IMR-90 (cell line): Measurements from ENCODE around the gene MCF2L. TPM values are rescaled to one million over a fixed set of nuclear protein-coding genes. Genes with fewer than 3 reads are reported as not detected.

Experiments used
- ATAC-seq: fragments of 200-7000 bp; cut with Tn5 transposase; 2 replicates; pipeline ENCODE4 v1.9.1; 2020; ENCODE audit warnings: low read depth, mild to moderate bottlenecking, moderate library complexity
- BruUV-seq: library from RNA; stranded (reverse); fragments of 400-500 nt; replicated peaks from 2 replicates; lab custom pipeline; 2021; lab: Mats Ljungman, UMichigan
- CTCF ChIA-PET: fragments of 300-600 bp; formaldehyde crosslinking; extraction: SDS; loops from one replicate; lab custom pipeline; 2021; ENCODE audit warnings: antibody characterized with exemption; lab: Yijun Ruan, JAX
- POLR2A ChIA-PET: fragments of 300-600 bp; sonication (Branson Sonifier 250); formaldehyde crosslinking; loops from one replicate; lab custom pipeline; 2022; ENCODE audit warnings: antibody characterized with exemption; ENCODE audit not compliant: unreplicated experiment; lab: Charles Lee
- DNase-seq: peaks from one replicate; pipeline ENCODE4 v3.0.0; 2013
- H2AFZ ChIP-seq: replicated peaks from 2 replicates; pipeline ENCODE3; 2013; ENCODE audit warnings: low read length, mild to moderate bottlenecking; ENCODE audit not compliant: poor library complexity
- H2AK5ac ChIP-seq: 2 replicates; pipeline ENCODE4 v1.6.1; 2013; ENCODE audit warnings: low read depth, low read length, inconsistent platforms
- H2AK9ac ChIP-seq: replicated peaks from 2 replicates; pipeline ENCODE3; 2013; ENCODE audit warnings: mild to moderate bottlenecking, low read depth, low read length, moderate library complexity; ENCODE audit not compliant: poor library complexity
- H2BK120ac ChIP-seq: 2 replicates; pipeline ENCODE4 v1.6.1; 2013; ENCODE audit warnings: low read depth, low read length, inconsistent platforms
- H2BK15ac ChIP-seq: 3 replicates; pipeline ENCODE4 v1.6.1; 2013; ENCODE audit warnings: low read depth, low read length, inconsistent platforms
- H2BK20ac ChIP-seq: 2 replicates; pipeline ENCODE4 v1.6.1; 2013; ENCODE audit warnings: low read depth, mild to moderate bottlenecking, inconsistent platforms, low read length, moderate library complexity
- H2BK5ac ChIP-seq: 2 replicates; pipeline ENCODE4 v1.6.1; 2013; ENCODE audit warnings: mild to moderate bottlenecking, low read depth, low read length, inconsistent platforms; ENCODE audit not compliant: poor library complexity, severe bottlenecking
- H3K14ac ChIP-seq: replicated peaks from 2 replicates; pipeline ENCODE4 v1.6.1; 2013; ENCODE audit warnings: low read depth, low read length, inconsistent platforms
- H3K18ac ChIP-seq: 2 replicates; pipeline ENCODE4 v1.6.1; 2013; ENCODE audit warnings: low read depth, low read length, control low read depth
- H3K23ac ChIP-seq: 2 replicates; pipeline ENCODE4 v1.6.1; 2013; ENCODE audit warnings: low read depth, low read length, inconsistent platforms
- H3K27ac ChIP-seq: 2 replicates; pipeline ENCODE4 v1.5.1; 2013; ENCODE audit warnings: mild to moderate bottlenecking, control low read depth, low read length; ENCODE audit not compliant: insufficient read depth
- H3K27me3 ChIP-seq: 2 replicates; pipeline ENCODE4 v1.6.1; 2013; ENCODE audit warnings: low read length; ENCODE audit not compliant: control insufficient read depth, insufficient read depth
- H3K36me3 ChIP-seq: 2 replicates; pipeline ENCODE4 v1.6.1; 2013; ENCODE audit warnings: low read length, mixed read lengths; ENCODE audit not compliant: control insufficient read depth, insufficient read depth
- H3K4ac ChIP-seq: 2 replicates; pipeline ENCODE4 v1.6.1; 2013; ENCODE audit warnings: low read depth, low read length, inconsistent platforms
- H3K4me1 ChIP-seq: 2 replicates; pipeline ENCODE4 v1.6.1; 2013; ENCODE audit warnings: low read length, mixed read lengths; ENCODE audit not compliant: control insufficient read depth, insufficient read depth
- H3K4me2 ChIP-seq: 2 replicates; pipeline ENCODE4 v1.6.1; 2013; ENCODE audit warnings: low read depth, mild to moderate bottlenecking, control low read depth, low read length, moderate library complexity
- H3K4me3 ChIP-seq: 2 replicates; pipeline ENCODE4 v1.5.1; 2013; ENCODE audit warnings: low read depth, mild to moderate bottlenecking, control low read depth, low read length, moderate library complexity; ENCODE audit not compliant: insufficient read depth
- H3K56ac ChIP-seq: 2 replicates; pipeline ENCODE4 v1.6.1; 2013; ENCODE audit warnings: low read length, inconsistent platforms; ENCODE audit not compliant: insufficient read depth; ENCODE audit errors: extremely low read depth
- H3K79me1 ChIP-seq, 2 experiments: 2 replicates each; pipeline ENCODE4 v1.6.1; 2013; ENCODE audit warnings: low read length in 2 of 2, inconsistent platforms in 1 of 2, low read depth in 1 of 2
- H3K9ac ChIP-seq: 2 replicates; pipeline ENCODE4 v1.6.1; 2013; ENCODE audit warnings: low read depth, low read length, control low read depth
- H3K9me1 ChIP-seq: 2 replicates; pipeline ENCODE4 v1.6.1; 2013; ENCODE audit warnings: low read length, inconsistent platforms; ENCODE audit not compliant: insufficient read depth
- H3K9me3 ChIP-seq: 2 replicates; pipeline ENCODE4 v1.6.1; 2013; ENCODE audit warnings: low read length; ENCODE audit not compliant: control insufficient read depth, insufficient read depth
- H4K20me1 ChIP-seq: 2 replicates; pipeline ENCODE4 v1.6.1; 2013; ENCODE audit warnings: low read length, inconsistent platforms; ENCODE audit not compliant: insufficient read depth
- H4K5ac ChIP-seq: 2 replicates; pipeline ENCODE4 v1.6.1; 2013; ENCODE audit warnings: mild to moderate bottlenecking, low read depth, low read length, control low read depth
- H4K8ac ChIP-seq, 2 experiments: 2 replicates each; pipeline ENCODE4 v1.6.1; 2013; ENCODE audit warnings: low read depth in 2 of 2, low read length in 2 of 2, control low read depth in 1 of 2, inconsistent platforms in 1 of 2
- H4K91ac ChIP-seq: 2 replicates; pipeline ENCODE4 v1.6.1; 2013; ENCODE audit warnings: low read depth, low read length, inconsistent platforms; ENCODE audit not compliant: insufficient read depth
- CTCF ChIP-seq: conservative IDR thresholded peaks from 2 replicates; pipeline ENCODE4 v1.5.1; 2012; ENCODE audit warnings: mild to moderate bottlenecking, low read depth, low read length, improper control_type of control experiment
- FOS ChIP-seq: fragments of 150-350 bp; IDR thresholded peaks from 2 replicates; pipeline ENCODE4 v1.6.1; 2016; ENCODE audit warnings: low read depth, low read length
- MAFK ChIP-seq: IDR thresholded peaks from 2 replicates; pipeline ENCODE4 v1.6.1; 2012; ENCODE audit warnings: low read depth, low read length, improper control_type of control experiment
- MAZ ChIP-seq: IDR thresholded peaks from 2 replicates; pipeline ENCODE4 v1.6.1; 2012; ENCODE audit warnings: low read depth, mild to moderate bottlenecking, low read length, improper control_type of control experiment, moderate library complexity, borderline replicate concordance
- MXI1 ChIP-seq: IDR thresholded peaks from 2 replicates; pipeline ENCODE4 v1.6.1; 2012; ENCODE audit warnings: low read depth, mild to moderate bottlenecking, low read length, moderate library complexity, borderline replicate concordance
- RAD21 ChIP-seq: IDR thresholded peaks from 2 replicates; pipeline ENCODE4 v1.6.1; 2012; ENCODE audit warnings: low read length, improper control_type of control experiment
- RCOR1 ChIP-seq: IDR thresholded peaks from 2 replicates; pipeline ENCODE4 v1.6.1; 2012; ENCODE audit warnings: mild to moderate bottlenecking, low read length, improper control_type of control experiment; ENCODE audit not compliant: insufficient replicate concordance
- WGBS, 2 experiments: methylation state at CpG; one replicate each; pipeline versions ENCODE4 v1.1.5 to v1.1.7; 2013; ENCODE audit warnings: missing lambda C conversion rate in 2 of 2; ENCODE audit not compliant: insufficient read length in 1 of 2; ENCODE audit errors: extremely low coverage in 2 of 2; 5-methylcytosine and 5-hydroxymethylcytosine counted together
- dilution Hi-C: fragments of 300-500 bp; cut with HindIII; formaldehyde crosslinking; loops from one replicate; pipeline ENCODE4 v1.14.3; 2018; ENCODE audit warnings: low sequenced_read_pairs; ENCODE audit not compliant: unreplicated experiment
- in situ Hi-C: fragments of 300-500 bp; cut with MboI; formaldehyde crosslinking; loops from 3 replicates; pipeline ENCODE4 v1.14.3; 2019; ENCODE audit warnings: low sequenced_read_pairs, inconsistent platforms, mixed read lengths
- intact Hi-C: fragments of 100-400 bp; cut with micrococcal nuclease; formaldehyde crosslinking; loops from 2 replicates; pipeline ENCODE4 v1.10.0; 2022
- polyA plus RNA-seq, 3 experiments: library from polyadenylated mRNA; depleted of rRNA; stranded (reverse); fragments of >200 nt; gene quantifications; 2 replicates each; pipeline ENCODE4 v1.2.3, GENCODE V29; 2012; ENCODE audit warnings: low replicate concordance in 1 of 3
- total RNA-seq: library from RNA; depleted of rRNA; stranded (reverse); fragments of >200 nt; gene quantifications from 2 replicates; pipeline ENCODE4 v1.2.3, GENCODE V29; 2012
- TF ChIP-seq, protein P1 (sequence below): fragments of 150-350 bp; IDR thresholded peaks from 2 replicates; pipeline ENCODE4 v1.6.1; 2017; ENCODE audit warnings: mild to moderate bottlenecking, antibody characterized with exemption, low read length, low read depth
- TF ChIP-seq, protein P2 (sequence below): fragments of 150-350 bp; IDR thresholded peaks from 2 replicates; pipeline ENCODE4 v1.6.1; 2016; ENCODE audit warnings: low read depth, mild to moderate bottlenecking, low read length, moderate library complexity, borderline replicate concordance

Gene MCF2L
- total and polyA plus RNA-seq, 2 of the 4 experiments (the other 2 are of a cell fraction), result 0.18 TPM; not detected in 1

DNA sequence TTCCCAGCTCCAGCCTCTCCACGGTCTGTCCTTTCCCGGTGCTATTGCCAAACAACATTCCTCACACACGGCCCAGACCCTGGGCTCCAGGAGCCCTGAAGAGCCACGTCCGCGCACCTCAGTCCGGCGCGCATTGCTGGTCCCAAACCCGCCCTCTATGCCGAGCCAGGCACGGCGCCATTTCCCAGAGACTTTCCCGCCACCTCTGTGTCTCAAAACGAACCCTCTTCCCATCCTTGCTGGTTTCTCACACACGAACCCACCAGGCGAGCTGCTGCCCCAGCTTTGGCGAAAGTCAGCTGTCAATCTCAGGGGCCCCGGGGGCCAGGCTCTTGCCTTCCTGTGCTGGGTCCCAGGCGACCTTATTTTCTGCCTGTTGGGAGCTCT, 108.5 kb downstream of the MCF2L start:
- no peaks in the 10 kb centered on the region for H3K79me1 ChIP-seq
- H3K23ac ChIP-seq, result no peak overlapping the region
- H3K4me2 ChIP-seq, result no peak overlapping the region
- intact Hi-C loops, result no loop called here
- H3K4me3 ChIP-seq, result no peak overlapping the region
- no peaks in the 10 kb centered on the region for H3K36me3 ChIP-seq
- no peak overlapping the region for H2BK120ac ChIP-seq
- H2BK20ac ChIP-seq, result no peak overlapping the region
- no TSS peak for BruUV-seq
- H3K4me1 ChIP-seq, result no peaks in the 10 kb centered on the region; the same call in 1 of the 2 replicates
- H4K20me1 ChIP-seq, result no peaks in the 10 kb centered on the region
- H3K27me3 ChIP-seq, result peaks cover 22% of the 10 kb centered on the region
- H2BK15ac ChIP-seq, result no peak overlapping the region
- H3K14ac ChIP-seq, result no peak overlapping the region
- no peak overlapping the region for H3K18ac ChIP-seq
- no peak overlapping the region for H2AK9ac ChIP-seq
- H2AK5ac ChIP-seq, result no peak overlapping the region
- TF ChIP-seq RCOR1 (no peak), MAZ (no peak), CTCF (no peak), FOS (no peak), MAFK (no peak), MXI1 (no peak), RAD21 (no peak)
- TF ChIP-seq, protein P1, sequence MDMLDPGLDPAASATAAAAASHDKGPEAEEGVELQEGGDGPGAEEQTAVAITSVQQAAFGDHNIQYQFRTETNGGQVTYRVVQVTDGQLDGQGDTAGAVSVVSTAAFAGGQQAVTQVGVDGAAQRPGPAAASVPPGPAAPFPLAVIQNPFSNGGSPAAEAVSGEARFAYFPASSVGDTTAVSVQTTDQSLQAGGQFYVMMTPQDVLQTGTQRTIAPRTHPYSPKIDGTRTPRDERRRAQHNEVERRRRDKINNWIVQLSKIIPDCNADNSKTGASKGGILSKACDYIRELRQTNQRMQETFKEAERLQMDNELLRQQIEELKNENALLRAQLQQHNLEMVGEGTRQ, result no peak
- TF ChIP-seq, protein P2, sequence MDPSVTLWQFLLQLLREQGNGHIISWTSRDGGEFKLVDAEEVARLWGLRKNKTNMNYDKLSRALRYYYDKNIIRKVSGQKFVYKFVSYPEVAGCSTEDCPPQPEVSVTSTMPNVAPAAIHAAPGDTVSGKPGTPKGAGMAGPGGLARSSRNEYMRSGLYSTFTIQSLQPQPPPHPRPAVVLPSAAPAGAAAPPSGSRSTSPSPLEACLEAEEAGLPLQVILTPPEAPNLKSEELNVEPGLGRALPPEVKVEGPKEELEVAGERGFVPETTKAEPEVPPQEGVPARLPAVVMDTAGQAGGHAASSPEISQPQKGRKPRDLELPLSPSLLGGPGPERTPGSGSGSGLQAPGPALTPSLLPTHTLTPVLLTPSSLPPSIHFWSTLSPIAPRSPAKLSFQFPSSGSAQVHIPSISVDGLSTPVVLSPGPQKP, result no peak
- POLR2A ChIA-PET, result no interaction called here
- no peak overlapping the region for H3K56ac ChIP-seq
- no peak overlapping the region for H4K5ac ChIP-seq
- no peak overlapping the region for H4K8ac ChIP-seq
- H4K91ac ChIP-seq, result no peak overlapping the region
- H3K27ac ChIP-seq, result no peak overlapping the region
- WGBS, 2 experiments, result 76% methylated on average over 13 of the region's 20 CpGs; no CpG with 5 or more reads in 1 of the 2 experiments
- H2BK5ac ChIP-seq, result no peak overlapping the region
- ATAC-seq (no peak), DNase-seq (no peak)
- H3K9ac ChIP-seq, result no peak overlapping the region
- H2AFZ ChIP-seq, result no peak overlapping the region
- CTCF ChIA-PET, result no interaction called here
- H3K4ac ChIP-seq, result no peak overlapping the region
- H3K9me1 ChIP-seq, result no peaks in the 10 kb centered on the region
- H3K9me3 ChIP-seq, result no peaks in the 10 kb centered on the region
- in situ Hi-C loops, result no loop called here
- dilution Hi-C loops, result no loop called here
